HepG2 (cell line): ENCODE measurements around the gene SAMD14. TPM values are rescaled to one million over a fixed set of nuclear protein-coding genes. Genes with fewer than 3 reads are reported as not detected.
A peak's percentile ranks its signal among the peaks of the same experiment; 100 is the strongest.

Source experiments
- ATF5 ChIP-seq: sonication (generic); formaldehyde crosslinking; IDR thresholded peaks from 2 replicates; pipeline ENCODE4 v1.4.0; 2020; ENCODE audit warnings: mild to moderate bottlenecking, low read depth, missing genetic modification reagents
- FOXP1 ChIP-seq, 2 experiments: fragments of 450-650 bp in 1 of 2; IDR thresholded peaks; 2 replicates each; pipeline ENCODE4 v1.6.1; 2017 to 2018; ENCODE audit warnings: antibody characterized with exemption in 1 of 2
- GZF1 ChIP-seq: sonication (generic); formaldehyde crosslinking; IDR thresholded peaks from 2 replicates; pipeline ENCODE4 v1.5.1; 2020; ENCODE audit warnings: mild to moderate bottlenecking, missing genetic modification reagents
- KDM1A ChIP-seq: IDR thresholded peaks from 2 replicates; pipeline ENCODE4 v1.6.1; 2016; ENCODE audit warnings: missing compliant biosample characterization
- PAX8 ChIP-seq: sonication (generic); formaldehyde crosslinking; IDR thresholded peaks from 2 replicates; pipeline ENCODE4 v1.8.0; 2022; ENCODE audit warnings: mild to moderate bottlenecking, missing genetic modification reagents, borderline replicate concordance
- RFX3 ChIP-seq: IDR thresholded peaks from 2 replicates; pipeline ENCODE4 v1.6.1; 2016; ENCODE audit warnings: missing biosample characterization, missing genetic modification reagents
- SYNCRIP ChIP-seq: fragments of 200-400 bp; formaldehyde crosslinking; IDR thresholded peaks from 2 replicates; pipeline ENCODE4 v1.6.1; 2018; ENCODE audit warnings: mild to moderate bottlenecking, low read depth, low read length; ENCODE audit not compliant: insufficient read depth
- TCF12 ChIP-seq, 2 experiments: fragments of 450-650 bp in 1 of 2; sonication (generic) in 1 of 2; formaldehyde crosslinking in 1 of 2; IDR thresholded peaks; 2 replicates each; pipeline versions ENCODE4 v1.6.1 to v1.8.0; 2017 to 2022; ENCODE audit warnings: antibody characterized with exemption in 1 of 2, mild to moderate bottlenecking in 1 of 2, missing genetic modification reagents in 1 of 2, moderate library complexity in 1 of 2
- ZNF10 ChIP-seq: sonication (generic); formaldehyde crosslinking; IDR thresholded peaks from 2 replicates; pipeline ENCODE4 v1.4.0; 2020; ENCODE audit warnings: mild to moderate bottlenecking, low read depth, missing genetic modification reagents, borderline replicate concordance
- ZNF383 ChIP-seq: sonication (generic); formaldehyde crosslinking; IDR thresholded peaks from 2 replicates; pipeline ENCODE4 v1.4.0; 2020; ENCODE audit warnings: missing genetic modification reagents, mild to moderate bottlenecking, borderline replicate concordance
- ZNF746 ChIP-seq: sonication (generic); formaldehyde crosslinking; IDR thresholded peaks from 2 replicates; pipeline ENCODE4 v1.8.0; 2022; ENCODE audit warnings: mild to moderate bottlenecking, missing genetic modification reagents
- polyA plus RNA-seq, 8 experiments: library from polyadenylated mRNA; depleted of rRNA in 3 of 8; stranded (reverse) in 7 of 8; unstranded in 1 of 8; fragments of >200 nt; fragmentation: Illumina TruSeq in 4 of 8; extraction: Trizol in 4 of 8; gene quantifications; 2 replicates each; pipeline versions ENCODE4 v1.2.1 to v1.2.3, GENCODE V29; 2011 to 2016; ENCODE audit warnings: low read depth in 4 of 8, missing spikeins in 1 of 8, mixed read lengths in 1 of 8; ENCODE audit not compliant: insufficient read depth in 1 of 8
- total RNA-seq, 5 experiments: library from RNA; depleted of rRNA; stranded (reverse); fragments of >200 nt; fragmentation: Illumina TruSeq; extraction: Trizol; gene quantifications; 2 replicates each; pipeline ENCODE4 v1.2.3, GENCODE V29; 2016; ENCODE audit warnings: low read depth in 1 of 5
- TF ChIP-seq, protein P1 (sequence below): sonication (generic); formaldehyde crosslinking; IDR thresholded peaks from 2 replicates; pipeline ENCODE4 v1.4.0; 2020; ENCODE audit warnings: missing genetic modification reagents
- TF ChIP-seq, protein P2 (sequence below), 2 experiments: sonication (generic) in 1 of 2; formaldehyde crosslinking in 1 of 2; IDR thresholded peaks; 2 replicates each; pipeline versions ENCODE4 v1.4.0 to v1.6.1; 2018 to 2020; ENCODE audit warnings: missing genetic modification reagents in 2 of 2, borderline replicate concordance in 1 of 2, low read depth in 1 of 2, mild to moderate bottlenecking in 1 of 2, missing biosample characterization in 1 of 2
- TF ChIP-seq, protein P3 (sequence below): sonication (generic); formaldehyde crosslinking; IDR thresholded peaks from 2 replicates; pipeline ENCODE4 v1.5.0; 2020; ENCODE audit warnings: mild to moderate bottlenecking, missing genetic modification reagents
- TF ChIP-seq, protein P4 (sequence below): sonication (generic); formaldehyde crosslinking; IDR thresholded peaks from 2 replicates; pipeline ENCODE4 v1.8.0; 2022; ENCODE audit warnings: mild to moderate bottlenecking, missing genetic modification reagents

Gene SAMD14
- total and polyA plus RNA-seq, 2 of the 13 experiments (the other 11 are each of a cell fraction or from before 2014, with no cell fraction given), result 0.07 to 0.22 TPM

DNA sequence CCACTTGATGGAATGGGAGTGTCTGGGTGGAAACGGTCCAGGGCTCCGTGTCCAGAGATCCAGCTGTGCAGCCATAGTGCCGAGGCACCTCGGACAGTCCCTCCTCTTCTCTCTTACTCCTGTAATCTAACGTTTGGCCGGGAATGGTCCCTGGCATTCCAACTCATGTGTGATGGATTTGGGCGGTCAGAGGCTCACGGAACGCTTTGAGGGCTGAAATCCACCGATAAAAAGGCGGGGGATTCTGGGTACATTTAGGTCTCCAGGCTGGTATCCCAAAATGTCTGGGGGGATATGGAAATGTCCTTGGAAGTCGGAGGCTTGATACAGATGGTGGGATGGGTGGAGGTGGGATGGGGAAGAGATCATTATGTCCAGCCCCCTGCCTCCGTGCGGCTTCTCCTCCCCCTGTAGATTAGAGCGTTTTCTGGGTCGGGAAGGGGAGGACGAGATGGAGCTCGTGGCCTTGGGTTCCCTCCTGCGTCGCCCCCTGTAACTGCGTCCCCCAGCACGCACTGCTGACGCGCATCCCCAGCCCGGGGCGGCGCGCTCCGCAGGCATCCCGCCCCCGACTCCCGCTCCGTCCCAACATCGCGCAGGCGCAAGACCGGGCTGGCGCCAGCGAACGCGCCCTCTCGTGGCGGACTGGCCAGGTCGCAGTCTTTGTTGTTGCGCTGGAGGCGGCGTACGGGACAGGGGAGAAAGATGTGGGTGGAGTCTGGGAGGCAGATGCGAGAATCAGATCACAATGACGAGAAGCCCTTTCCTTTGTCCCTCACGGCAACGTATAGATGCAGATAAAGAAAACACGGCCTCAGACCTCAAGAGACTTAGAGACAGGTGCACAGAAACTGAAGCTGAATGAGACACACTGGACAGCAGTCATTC, 31.3 kb upstream of the SAMD14 start (continued):
- TF ChIP-seq SYNCRIP (no peak), ZNF746 (CRISPR knock-in tag) (0 out of 2 replicates have a peak, but pooled peaks have one; percentile 14), ZNF10 (CRISPR knock-in tag) (no peak), PAX8 (CRISPR knock-in tag) (no peak), KDM1A (CRISPR knock-in tag) (no peak), ATF5 (CRISPR knock-in tag) (peak; percentile 61; the same call in 1 of the 2 replicates), ZNF383 (CRISPR knock-in tag) (no peak), GZF1 (CRISPR knock-in tag) (no peak), RFX3 (CRISPR knock-in tag) (no peak), TCF12 (IDR thresholded peaks at IDR 0.05) (no peak), TCF12 (CRISPR knock-in tag; IDR thresholded peaks at IDR 0.05) (no peak), FOXP1 (IDR thresholded peaks at IDR 0.05) (no peak), FOXP1 (CRISPR knock-in tag; IDR thresholded peaks at IDR 0.05) (no peak)
- TF ChIP-seq, protein P1, sequence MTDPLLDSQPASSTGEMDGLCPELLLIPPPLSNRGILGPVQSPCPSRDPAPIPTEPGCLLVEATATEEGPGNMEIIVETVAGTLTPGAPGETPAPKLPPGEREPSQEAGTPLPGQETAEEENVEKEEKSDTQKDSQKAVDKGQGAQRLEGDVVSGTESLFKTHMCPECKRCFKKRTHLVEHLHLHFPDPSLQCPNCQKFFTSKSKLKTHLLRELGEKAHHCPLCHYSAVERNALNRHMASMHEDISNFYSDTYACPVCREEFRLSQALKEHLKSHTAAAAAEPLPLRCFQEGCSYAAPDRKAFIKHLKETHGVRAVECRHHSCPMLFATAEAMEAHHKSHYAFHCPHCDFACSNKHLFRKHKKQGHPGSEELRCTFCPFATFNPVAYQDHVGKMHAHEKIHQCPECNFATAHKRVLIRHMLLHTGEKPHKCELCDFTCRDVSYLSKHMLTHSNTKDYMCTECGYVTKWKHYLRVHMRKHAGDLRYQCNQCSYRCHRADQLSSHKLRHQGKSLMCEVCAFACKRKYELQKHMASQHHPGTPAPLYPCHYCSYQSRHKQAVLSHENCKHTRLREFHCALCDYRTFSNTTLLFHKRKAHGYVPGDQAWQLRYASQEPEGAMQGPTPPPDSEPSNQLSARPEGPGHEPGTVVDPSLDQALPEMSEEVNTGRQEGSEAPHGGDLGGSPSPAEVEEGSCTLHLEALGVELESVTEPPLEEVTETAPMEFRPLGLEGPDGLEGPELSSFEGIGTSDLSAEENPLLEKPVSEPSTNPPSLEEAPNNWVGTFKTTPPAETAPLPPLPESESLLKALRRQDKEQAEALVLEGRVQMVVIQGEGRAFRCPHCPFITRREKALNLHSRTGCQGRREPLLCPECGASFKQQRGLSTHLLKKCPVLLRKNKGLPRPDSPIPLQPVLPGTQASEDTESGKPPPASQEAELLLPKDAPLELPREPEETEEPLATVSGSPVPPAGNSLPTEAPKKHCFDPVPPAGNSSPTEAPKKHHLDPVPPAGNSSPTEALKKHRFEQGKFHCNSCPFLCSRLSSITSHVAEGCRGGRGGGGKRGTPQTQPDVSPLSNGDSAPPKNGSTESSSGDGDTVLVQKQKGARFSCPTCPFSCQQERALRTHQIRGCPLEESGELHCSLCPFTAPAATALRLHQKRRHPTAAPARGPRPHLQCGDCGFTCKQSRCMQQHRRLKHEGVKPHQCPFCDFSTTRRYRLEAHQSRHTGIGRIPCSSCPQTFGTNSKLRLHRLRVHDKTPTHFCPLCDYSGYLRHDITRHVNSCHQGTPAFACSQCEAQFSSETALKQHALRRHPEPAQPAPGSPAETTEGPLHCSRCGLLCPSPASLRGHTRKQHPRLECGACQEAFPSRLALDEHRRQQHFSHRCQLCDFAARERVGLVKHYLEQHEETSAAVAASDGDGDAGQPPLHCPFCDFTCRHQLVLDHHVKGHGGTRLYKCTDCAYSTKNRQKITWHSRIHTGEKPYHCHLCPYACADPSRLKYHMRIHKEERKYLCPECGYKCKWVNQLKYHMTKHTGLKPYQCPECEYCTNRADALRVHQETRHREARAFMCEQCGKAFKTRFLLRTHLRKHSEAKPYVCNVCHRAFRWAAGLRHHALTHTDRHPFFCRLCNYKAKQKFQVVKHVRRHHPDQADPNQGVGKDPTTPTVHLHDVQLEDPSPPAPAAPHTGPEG, result no peak
- TF ChIP-seq, protein P2, sequence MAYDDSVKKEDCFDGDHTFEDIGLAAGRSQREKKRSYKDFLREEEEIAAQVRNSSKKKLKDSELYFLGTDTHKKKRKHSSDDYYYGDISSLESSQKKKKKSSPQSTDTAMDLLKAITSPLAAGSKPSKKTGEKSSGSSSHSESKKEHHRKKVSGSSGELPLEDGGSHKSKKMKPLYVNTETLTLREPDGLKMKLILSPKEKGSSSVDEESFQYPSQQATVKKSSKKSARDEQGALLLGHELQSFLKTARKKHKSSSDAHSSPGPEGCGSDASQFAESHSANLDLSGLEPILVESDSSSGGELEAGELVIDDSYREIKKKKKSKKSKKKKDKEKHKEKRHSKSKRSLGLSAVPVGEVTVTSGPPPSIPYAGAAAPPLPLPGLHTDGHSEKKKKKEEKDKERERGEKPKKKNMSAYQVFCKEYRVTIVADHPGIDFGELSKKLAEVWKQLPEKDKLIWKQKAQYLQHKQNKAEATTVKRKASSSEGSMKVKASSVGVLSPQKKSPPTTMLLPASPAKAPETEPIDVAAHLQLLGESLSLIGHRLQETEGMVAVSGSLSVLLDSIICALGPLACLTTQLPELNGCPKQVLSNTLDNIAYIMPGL (CRISPR knock-in tag; IDR thresholded peaks at IDR 0.05; ENCODE audit: borderline replicate concordance in 1 of 2, low read depth in 1 of 2), result peak; percentile 92 to 95
- TF ChIP-seq, protein P3, sequence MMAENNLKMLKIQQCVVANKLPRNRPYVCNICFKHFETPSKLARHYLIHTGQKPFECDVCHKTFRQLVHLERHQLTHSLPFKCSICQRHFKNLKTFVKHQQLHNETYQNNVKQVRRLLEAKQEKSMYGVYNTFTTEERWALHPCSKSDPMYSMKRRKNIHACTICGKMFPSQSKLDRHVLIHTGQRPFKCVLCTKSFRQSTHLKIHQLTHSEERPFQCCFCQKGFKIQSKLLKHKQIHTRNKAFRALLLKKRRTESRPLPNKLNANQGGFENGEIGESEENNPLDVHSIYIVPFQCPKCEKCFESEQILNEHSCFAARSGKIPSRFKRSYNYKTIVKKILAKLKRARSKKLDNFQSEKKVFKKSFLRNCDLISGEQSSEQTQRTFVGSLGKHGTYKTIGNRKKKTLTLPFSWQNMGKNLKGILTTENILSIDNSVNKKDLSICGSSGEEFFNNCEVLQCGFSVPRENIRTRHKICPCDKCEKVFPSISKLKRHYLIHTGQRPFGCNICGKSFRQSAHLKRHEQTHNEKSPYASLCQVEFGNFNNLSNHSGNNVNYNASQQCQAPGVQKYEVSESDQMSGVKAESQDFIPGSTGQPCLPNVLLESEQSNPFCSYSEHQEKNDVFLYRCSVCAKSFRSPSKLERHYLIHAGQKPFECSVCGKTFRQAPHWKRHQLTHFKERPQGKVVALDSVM (CRISPR knock-in tag), result no peak
- TF ChIP-seq, protein P4, sequence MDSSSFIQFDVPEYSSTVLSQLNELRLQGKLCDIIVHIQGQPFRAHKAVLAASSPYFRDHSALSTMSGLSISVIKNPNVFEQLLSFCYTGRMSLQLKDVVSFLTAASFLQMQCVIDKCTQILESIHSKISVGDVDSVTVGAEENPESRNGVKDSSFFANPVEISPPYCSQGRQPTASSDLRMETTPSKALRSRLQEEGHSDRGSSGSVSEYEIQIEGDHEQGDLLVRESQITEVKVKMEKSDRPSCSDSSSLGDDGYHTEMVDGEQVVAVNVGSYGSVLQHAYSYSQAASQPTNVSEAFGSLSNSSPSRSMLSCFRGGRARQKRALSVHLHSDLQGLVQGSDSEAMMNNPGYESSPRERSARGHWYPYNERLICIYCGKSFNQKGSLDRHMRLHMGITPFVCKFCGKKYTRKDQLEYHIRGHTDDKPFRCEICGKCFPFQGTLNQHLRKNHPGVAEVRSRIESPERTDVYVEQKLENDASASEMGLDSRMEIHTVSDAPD (CRISPR knock-in tag), result 0 out of 2 replicates have a peak, but pooled peaks have one; percentile 36
